GM12891 (cell line): ENCODE results near the gene COL4A2.

ENCODE experiments used
- PAX5 ChIP-seq: IDR thresholded peaks from 2 replicates; pipeline ENCODE4 v1.6.1; 2011; ENCODE audit warnings: low read length, moderate library complexity, mild to moderate bottlenecking; ENCODE audit not compliant: insufficient read depth, severe bottlenecking
- POLR2A ChIP-seq: IDR thresholded peaks from 2 replicates; pipeline ENCODE4 v1.6.1; 2011; ENCODE audit warnings: low read depth, low read length, control low read depth
- POLR2AphosphoS5 ChIP-seq: IDR thresholded peaks from 2 replicates; pipeline ENCODE4 v1.6.1; 2011; ENCODE audit warnings: low read depth, low read length, control low read depth
- POU2F2 ChIP-seq: IDR thresholded peaks from 2 replicates; pipeline ENCODE4 v1.6.1; 2011; ENCODE audit warnings: low read depth, mild to moderate bottlenecking, control low read depth, low read length, moderate library complexity
- SPI1 ChIP-seq: IDR thresholded peaks from 2 replicates; pipeline ENCODE4 v1.6.1; 2011; ENCODE audit warnings: low read depth, low read length, control low read depth
- TAF1 ChIP-seq: IDR thresholded peaks from 2 replicates; pipeline ENCODE4 v1.6.1; 2011; ENCODE audit warnings: low read depth, low read length, control low read depth

- no peak for TF ChIP-seq POLR2AphosphoS5
- no peak for TF ChIP-seq PAX5
- no peak for TF ChIP-seq TAF1
- no peak for TF ChIP-seq POLR2A
- no peak for TF ChIP-seq SPI1
- no peak for TF ChIP-seq POU2F2
These were observed 6.8 kb upstream of the COL4A2 start for GRCh38 chr13:110300090-110300815.
